HG02763 (cell line): ENCODE data around the gene SIVA1.
A peak's percentile ranks its signal among the peaks of the same experiment; 100 is the strongest.

ENCODE experiments used
- ATAC-seq: cut with Tn5 transposase; IDR thresholded peaks from one replicate; pipeline ENCODE4 v1.9.1; 2021; ENCODE audit warnings: mild to moderate bottlenecking, moderate library complexity; ENCODE audit not compliant: unreplicated experiment

The SIVA1 gene

GRCh38 chr14:104783484-104784217 lies 30.7 kb downstream of the SIVA1 start:
- ATAC-seq, result no peak

DNA sequence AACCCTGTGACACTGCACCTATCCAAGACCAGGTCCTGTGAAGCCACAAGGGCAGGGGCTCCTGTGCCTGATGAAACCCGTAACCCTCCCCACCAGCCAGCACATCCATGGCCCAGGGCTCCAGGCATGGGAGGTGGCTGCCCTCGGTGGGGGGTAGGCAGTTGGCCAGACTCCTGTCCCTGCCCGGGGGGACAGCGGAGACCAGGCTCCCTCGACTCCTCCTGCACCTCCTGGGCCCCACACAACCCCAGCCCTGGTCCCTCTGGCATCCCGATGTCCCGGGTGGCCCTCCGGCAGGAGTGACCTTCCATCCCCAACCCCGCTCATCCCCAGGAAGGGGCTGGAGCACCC lies 31.2 kb downstream of the SIVA1 start:
- no peak for ATAC-seq

- no peak for ATAC-seq
Measured at GRCh38 chr14:104784846-104785707, 32.1 kb downstream of the SIVA1 start.

- ATAC-seq, result no peak
Measured at GRCh38 chr14:104785708-104786080, 32.7 kb downstream of the SIVA1 start.

DNA sequence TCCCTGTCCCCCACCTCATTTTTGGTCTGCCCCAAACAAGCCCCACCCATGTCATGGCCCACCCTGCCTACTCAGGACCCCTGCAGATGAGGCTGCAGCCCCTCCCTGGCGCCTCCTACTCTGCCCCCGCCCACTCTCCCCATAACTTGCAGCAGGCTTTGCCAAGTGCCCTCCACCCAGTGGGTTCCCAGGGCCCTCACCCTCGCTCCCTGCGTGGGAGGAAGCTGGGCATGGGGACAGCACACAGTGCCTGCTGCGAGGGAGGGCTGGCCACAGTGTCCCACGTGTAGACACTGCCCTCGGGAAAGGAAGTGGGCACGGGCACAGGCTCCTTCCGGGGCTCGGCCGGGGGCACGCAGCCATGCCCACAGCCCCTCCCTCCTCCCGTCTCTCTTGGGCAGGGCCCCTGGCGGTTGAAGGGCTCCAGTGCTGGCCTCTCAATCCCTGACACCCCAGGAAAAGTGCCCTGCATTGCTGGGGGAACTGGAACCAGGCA lies 33.2 kb downstream of the SIVA1 start:
- no peak for ATAC-seq

- no peak for ATAC-seq
Measured at GRCh38 chr14:104786726-104787675, 34.1 kb downstream of the SIVA1 start.

DNA sequence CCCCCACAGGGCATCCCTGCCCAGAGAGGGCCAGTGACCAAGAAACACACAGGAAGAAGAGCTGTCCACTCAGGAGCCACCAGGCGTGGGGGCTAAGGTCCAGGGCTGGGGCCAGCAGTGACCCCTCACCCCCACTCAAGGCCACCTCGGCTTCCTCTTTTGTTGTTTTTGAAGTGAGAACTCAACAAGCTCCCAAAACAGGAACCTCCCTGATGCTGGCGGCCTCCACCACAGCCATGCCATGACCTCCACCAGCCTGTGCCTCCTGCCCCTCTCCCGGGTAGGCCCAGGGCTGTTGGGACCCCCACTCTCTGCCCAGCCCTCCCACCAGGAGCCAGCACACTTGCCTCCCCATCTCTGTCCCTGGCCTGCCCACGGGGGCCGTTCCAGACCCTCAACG lies 34.8 kb downstream of the SIVA1 start:
- ATAC-seq, result no peak

GRCh38 chr14:104788161-104788818 lies 35.3 kb downstream of the SIVA1 start:
- ATAC-seq, result no peak

GRCh38 chr14:104788873-104789663 lies 36.1 kb downstream of the SIVA1 start:
- no peak for ATAC-seq

DNA sequence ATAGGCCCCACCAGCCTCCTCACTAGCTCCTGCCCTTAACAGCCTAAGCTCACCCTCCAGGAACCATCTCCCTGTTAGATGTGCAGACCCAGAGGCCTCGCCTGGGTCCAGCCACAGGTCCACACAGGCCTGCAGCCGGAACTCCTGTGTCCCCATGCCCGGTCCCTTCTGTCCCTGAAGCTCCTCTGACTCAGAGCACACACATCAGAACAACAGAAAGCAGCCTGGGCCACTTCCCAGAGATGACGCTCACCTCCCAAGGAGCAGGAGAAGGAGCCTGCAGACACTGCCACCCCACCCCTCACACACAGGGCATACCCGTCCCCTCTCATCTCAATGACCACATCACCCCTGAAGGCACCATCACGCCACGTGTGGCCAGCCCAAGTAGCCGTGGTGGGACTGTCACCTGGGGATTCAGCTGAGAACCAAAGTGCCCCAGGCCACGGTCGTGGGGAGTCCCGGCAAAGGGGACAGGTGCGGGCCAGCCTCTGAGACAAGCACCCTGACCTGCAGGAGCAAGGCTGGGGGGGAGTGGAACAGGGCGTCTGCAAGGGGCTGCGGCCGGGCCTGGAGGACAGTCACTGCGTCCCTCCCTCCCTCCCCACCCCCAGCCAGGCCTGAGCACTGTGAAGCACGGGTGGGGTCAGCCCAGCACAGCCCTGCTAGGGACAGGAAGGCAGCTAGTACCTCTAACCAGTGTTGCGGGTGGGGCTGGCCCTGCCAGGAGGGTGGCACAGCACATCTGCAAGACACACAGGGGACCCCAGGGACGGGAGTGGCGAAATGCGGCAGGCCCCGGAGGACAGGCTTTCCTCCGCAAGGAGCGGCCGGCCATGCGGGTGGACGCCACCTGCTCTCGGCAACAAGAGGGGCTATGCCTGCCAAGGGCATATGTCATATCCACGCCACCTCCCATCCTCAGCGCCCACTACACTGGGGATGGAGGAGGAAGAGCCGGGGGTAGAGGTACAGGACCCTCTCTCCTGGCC lies 37.1 kb downstream of the SIVA1 start:
- ATAC-seq, result no peak

- no peak for ATAC-seq
Measured at GRCh38 chr14:104791425-104791824, 38.5 kb downstream of the SIVA1 start.

DNA sequence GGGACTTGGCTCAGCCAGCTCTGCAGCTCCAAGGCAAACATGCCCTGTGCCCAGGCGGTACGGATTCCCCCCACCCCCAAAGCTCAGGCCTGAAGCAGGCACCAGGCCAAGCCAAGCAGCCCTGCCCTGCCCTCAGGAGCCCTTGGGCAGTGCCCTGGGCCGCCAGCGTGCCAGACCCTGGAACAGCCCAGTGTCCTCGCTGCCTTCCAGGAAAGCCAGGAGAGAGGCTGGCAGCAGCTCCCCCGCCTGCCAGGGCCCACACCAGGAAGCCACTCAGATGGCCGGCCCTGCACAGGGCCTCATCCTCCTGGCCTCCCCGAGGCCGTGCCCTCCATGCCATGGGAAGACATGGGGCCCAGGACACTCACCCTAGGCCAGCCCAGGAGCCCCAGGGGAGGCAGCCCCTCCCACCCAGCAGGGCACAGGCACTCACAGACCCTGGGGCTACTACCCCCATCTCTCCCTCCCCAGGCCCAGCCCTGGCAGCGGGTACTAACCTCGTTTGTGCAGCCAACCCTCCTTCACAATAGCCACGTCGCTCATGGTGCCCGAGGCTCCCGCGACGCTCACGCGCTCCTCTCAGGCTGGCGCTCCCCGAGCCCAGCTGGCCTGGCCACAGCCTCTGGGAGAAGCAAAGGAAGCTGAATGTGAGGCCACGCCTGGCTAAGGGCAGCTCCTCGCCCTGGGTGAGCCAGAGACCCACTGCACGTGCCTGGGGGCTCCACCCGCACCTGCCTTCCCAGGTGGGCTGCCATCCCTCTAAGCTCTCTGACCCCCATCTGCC lies 39.3 kb downstream of the SIVA1 start:
- no peak for ATAC-seq

DNA sequence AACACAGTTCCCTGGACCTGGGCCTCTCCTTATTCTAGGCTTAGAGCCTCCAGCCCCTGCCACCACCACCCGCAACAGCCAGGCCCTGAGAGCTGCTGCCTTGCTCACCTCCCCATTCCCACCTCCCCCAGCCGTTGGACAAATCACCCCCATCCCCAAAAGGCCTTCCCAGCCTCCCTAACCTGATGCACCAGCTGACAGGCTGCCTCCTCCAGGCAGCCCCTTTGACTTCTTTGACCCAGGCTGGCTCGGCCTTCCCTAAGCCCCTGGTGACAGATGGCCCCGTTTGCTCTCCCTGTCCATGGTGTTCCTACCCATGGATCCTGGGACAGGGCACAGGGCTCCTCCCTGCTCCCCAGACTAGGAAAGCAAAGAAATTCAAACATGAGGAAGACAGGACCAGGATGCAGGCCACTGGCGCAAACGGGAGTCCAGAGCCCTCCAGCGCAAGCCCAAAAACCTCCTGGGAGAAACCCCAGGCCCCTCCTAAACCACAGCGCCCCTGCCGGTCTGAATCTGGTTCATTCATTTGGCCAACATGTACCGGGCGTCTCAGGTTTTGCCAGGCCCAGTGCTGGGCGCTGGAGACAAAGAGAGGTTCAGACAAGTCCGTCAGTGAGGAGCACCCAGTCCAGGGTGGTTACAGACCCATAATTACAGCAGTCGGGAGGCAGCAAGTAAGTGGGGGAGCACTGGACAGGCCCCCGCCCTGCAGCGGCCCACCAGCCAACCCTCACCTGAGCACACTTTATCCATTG lies 40.2 kb downstream of the SIVA1 start:
- ATAC-seq, result no peak

- ATAC-seq, result no peak
Measured at GRCh38 chr14:104793703-104793959, 40.7 kb downstream of the SIVA1 start.

GRCh38 chr14:104794099-104794498 lies 41.2 kb downstream of the SIVA1 start:
- ATAC-seq, result no peak

DNA sequence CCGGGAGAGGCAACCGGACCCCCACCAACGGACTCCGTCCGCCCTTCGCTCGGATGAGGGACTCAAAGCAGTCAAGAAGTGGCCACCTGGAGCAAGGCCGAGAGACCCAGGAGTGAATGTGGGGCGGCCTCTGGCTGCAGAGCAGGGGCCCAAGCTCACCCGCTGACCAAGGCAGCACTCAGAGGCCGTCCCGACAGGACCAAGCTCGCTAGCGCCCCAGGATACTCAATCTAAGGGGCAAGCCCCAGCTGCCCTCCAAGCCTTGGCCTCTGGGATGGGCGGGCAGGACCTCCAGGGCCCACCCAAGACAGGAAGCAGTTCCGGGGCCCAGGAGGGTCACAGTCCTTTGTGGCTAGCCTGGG lies 41.7 kb downstream of the SIVA1 start:
- ATAC-seq, result no peak

- peak; percentile 30 for ATAC-seq
Measured at GRCh38 chr14:104794993-104795780, 42.2 kb downstream of the SIVA1 start, which contains the start of gene AKT1. Gene AKT1, minus strand, starts transcription at chr14:104795748. Its CDS starts 3,105 bp downstream, at chr14:104792643.
